ENCODE data around the gene MYF6.
"Not testable (repeated sequence)": the region's sequence is repeated elsewhere in the genome, so short reads cannot be mapped to it uniquely, and the experiment has no call there.

DNA sequence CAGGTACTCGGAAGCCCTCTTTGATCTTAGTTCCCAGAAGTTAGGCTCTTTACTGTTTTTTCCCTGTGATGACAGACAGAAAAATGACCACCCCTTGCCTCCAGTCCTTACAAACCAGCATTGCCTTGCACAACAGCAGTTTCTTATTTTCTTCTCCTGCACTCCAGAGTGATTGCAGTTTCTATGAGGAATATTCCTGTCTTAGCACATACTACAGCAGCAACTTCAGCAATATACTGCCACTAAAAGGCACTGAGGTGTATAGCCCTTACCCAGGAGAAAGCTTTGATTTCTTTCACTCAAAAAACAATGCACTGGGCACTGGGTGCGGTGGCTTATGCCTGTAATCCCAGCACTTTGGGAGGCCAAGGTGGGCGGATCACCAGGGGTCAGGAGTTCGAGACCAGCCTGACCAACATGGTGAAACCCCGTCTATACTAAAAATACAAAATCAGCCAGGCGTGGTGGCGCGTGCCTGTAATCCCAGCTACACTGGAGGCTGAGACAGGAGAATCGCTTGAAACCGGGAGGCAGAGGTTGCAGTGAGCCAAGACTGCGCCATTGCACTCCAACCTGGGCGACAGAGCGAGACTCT lies 31.3 kb upstream of the MYF6 start:
- TF ChIP-seq CTCF, POLR2A, POLR2AphosphoS5 (IDR thresholded peaks at IDR 0.05): not testable (repeated sequence)

Measured in sigmoid colon (tissue), 4 donors.